Caki2 (cell line): ENCODE results near the gene KCNQ1. TPM values are rescaled to one million over a fixed set of nuclear protein-coding genes. Genes with fewer than 3 reads are reported as not detected.

ENCODE experiments used
- DNase-seq: peaks from one replicate; pipeline ENCODE4 v3.0.0-alpha.2; 2015; ENCODE audit warnings: low read depth
- in situ Hi-C: cut with HindIII; loops from 2 replicates; pipeline ENCODE4 v1.10.0; 2016; ENCODE audit warnings: low sequenced_read_pairs, low pct_unique_long_range_greater_than_20kb, mixed read lengths
- total RNA-seq: library from RNA; depleted of rRNA; stranded (reverse); fragments of >200 nt; shearing (Covaris generic); gene quantifications from 2 replicates; pipeline ENCODE4 v1.2.3, GENCODE V29; 2014; ENCODE audit warnings: low replicate concordance

KCNQ1 gene
- total RNA-seq, 1 experiment from 2014 or later = not detected

GRCh38 chr11:2693271-2694261 is 248.8 kb downstream of the KCNQ1 start:
- in situ Hi-C loops = no loop called here
- DNase-seq = no peak

- in situ Hi-C loops = no loop called here
- DNase-seq = no peak
Measured at GRCh38 chr11:2694495-2694894, 249.7 kb downstream of the KCNQ1 start.

GRCh38 chr11:2694995-2695939 is 250.5 kb downstream of the KCNQ1 start:
- no peak for DNase-seq
- in situ Hi-C loops = no loop called here

- in situ Hi-C loops = no loop called here
- DNase-seq = no peak
Measured at GRCh38 chr11:2696455-2696854, 251.6 kb downstream of the KCNQ1 start.

GRCh38 chr11:2697866-2698265 is 253.1 kb downstream of the KCNQ1 start:
- in situ Hi-C loops = no loop called here
- DNase-seq = no peak

- in situ Hi-C loops = no loop called here
- DNase-seq = no peak
Measured at GRCh38 chr11:2698386-2699184, 253.8 kb downstream of the KCNQ1 start.

GRCh38 chr11:2699185-2699530 is 254.3 kb downstream of the KCNQ1 start:
- in situ Hi-C loops = no loop called here
- no peak for DNase-seq

GRCh38 chr11:2699531-2700414 is 255.0 kb downstream of the KCNQ1 start, which contains the start of gene KCNQ1OT1:
TSS of gene KCNQ1OT1 (minus strand) at chr11:2699994.
- in situ Hi-C loops = no loop called here
- no peak for DNase-seq

- in situ Hi-C loops = no loop called here
- DNase-seq = peak; percentile 39
Measured at GRCh38 chr11:2700415-2701211, 255.8 kb downstream of the KCNQ1 start.

GRCh38 chr11:2701230-2701629 is 256.4 kb downstream of the KCNQ1 start:
- in situ Hi-C loops = no loop called here
- DNase-seq = no peak

GRCh38 chr11:2701898-2702434 is 257.2 kb downstream of the KCNQ1 start:
- no peak for DNase-seq

GRCh38 chr11:2702771-2703362 is 258.1 kb downstream of the KCNQ1 start:
- no peak for DNase-seq
- in situ Hi-C loops = no loop called here

More at GRCh38 chr11:2701898-2702434, 257.2 kb downstream of the KCNQ1 start:
- in situ Hi-C loops = no loop called here

- in situ Hi-C loops = no loop called here
- DNase-seq = no peak
Measured at GRCh38 chr11:2703363-2704141, 258.7 kb downstream of the KCNQ1 start.

GRCh38 chr11:2704356-2704755 is 259.5 kb downstream of the KCNQ1 start:
- in situ Hi-C loops = no loop called here
- no peak for DNase-seq

GRCh38 chr11:2704896-2705606 is 260.2 kb downstream of the KCNQ1 start:
- in situ Hi-C loops = no loop called here
- DNase-seq = no peak
